HPDE6-E6E7 (cell line): ENCODE results near the gene CTNNA1.
A peak's percentile ranks its signal among the peaks of the same experiment; 100 is the strongest.
"Not testable (repeated sequence)": the region's sequence is repeated elsewhere in the genome, so short reads cannot be mapped to it uniquely, and the experiment has no call there.

ENCODE experiments used
- DNase-seq: peaks from one replicate; pipeline ENCODE4 v3.0.0; 2011; ENCODE audit warnings: missing footprints; ENCODE audit errors: extremely low spot score

CTNNA1 gene

GRCh38 chr5:138898742-138899141 lies 145.5 kb downstream of the CTNNA1 start:
- no peak for DNase-seq

DNA sequence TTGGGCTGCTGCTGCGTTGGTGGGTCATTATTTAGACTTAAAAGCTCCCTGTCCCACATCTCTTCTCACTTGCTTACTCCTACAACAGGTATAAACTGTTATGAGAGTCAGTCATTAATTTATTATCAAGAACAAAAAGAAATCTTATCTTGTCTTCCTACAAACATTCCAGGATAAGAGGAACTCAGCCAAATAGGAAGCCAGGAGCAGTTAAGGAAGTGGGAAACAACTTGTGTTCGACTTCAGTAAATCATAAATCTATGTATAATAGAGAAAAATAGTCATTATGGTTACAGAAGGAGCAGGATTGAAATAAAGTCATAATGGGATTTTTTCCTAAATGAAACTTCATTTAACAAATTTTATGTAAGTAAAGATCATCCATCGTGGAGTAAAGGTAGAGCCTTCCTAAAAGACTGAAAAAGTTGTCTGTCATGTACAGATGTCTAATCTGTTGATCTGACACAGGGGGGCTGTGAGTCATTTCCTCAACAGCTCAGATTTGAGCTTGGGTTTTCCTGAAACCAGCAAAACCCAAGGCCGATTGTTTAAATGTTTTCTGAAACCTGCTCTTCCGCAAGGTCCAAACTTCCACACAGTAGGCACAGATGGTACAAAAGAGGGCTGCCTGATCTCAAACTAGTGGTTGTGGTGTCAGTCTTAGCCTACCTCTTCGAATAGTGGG lies 147.2 kb downstream of the CTNNA1 start:
- DNase-seq = peak; percentile 48

- no peak for DNase-seq
Observed at GRCh38 chr5:138901716-138902115, 148.5 kb downstream of the CTNNA1 start.

GRCh38 chr5:138903130-138903775 lies 150.0 kb downstream of the CTNNA1 start:
- DNase-seq = peak; percentile 20

- DNase-seq = no peak
Observed at GRCh38 chr5:138905541-138905940, 152.3 kb downstream of the CTNNA1 start.

DNA sequence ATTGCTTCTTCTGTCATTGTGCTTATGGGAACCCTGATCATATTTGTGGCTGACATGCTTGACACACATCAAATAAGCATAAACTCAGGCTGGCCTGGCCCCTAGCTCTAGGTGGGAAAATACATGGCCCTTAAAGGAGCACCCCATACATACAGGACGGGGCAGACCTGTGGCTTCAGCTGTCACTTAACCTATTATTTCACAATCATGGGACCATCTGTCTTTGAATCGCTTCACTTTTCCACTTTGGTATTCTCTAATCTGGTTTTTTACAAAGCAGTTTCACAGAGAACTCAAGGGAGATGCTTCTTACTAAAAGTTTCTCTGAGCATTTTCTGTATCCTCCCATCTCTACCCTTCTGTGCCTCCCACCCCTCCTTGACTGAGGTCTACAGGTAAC lies 156.5 kb downstream of the CTNNA1 start:
- no peak for DNase-seq

DNA sequence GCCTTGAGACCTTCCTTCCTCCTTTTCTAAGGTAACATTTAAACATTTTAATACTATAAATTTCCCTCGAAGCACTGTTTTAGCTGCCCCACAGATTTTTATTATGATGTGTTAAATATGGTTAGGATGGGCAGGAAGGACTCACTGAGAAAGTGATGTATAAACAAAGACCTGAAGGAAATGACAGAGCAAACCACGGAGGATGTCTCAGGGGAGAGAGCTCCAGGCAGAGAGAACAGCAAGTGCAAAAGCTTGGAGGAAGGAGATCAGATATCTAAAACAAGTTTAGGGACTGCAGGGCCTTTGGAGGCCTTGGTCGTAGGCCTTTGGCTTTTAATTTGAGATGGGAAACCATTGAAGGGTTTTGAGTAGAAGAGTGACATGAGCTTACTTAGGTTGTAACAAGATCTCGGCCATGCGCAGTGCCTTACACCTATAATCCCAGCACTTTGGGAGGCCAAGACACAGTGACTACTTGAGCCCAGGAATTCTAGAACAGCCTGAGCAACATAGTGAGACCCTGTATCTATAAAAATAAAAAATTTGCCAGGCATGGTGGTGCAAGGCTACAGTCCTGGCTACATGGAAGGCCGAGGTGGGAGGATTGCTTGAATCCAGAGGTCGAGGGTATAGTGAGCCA lies 157.4 kb downstream of the CTNNA1 start:
- no peak for DNase-seq

GRCh38 chr5:138911441-138911840 lies 158.2 kb downstream of the CTNNA1 start:
- DNase-seq = no peak

DNA sequence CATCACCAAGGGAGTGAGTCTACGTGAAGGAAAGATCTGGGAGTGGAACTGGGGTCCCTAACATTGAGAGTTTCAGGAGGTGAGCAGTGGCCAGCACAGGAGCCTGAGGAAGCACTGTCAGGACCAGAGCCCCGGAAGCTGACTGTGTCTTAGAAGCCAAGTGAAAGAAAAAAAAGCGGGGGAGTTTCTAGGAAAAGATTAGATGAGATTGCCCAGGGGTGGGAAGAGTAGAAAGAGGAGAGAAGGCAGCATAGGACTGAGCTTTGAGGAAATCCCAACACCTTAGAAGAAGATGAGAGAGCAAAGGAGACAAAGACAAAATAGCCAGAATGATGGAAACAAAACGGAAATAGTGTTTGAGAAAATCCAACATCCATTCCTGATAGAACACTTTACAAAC lies 158.9 kb downstream of the CTNNA1 start:
- DNase-seq = no peak

- no peak for DNase-seq
Observed at GRCh38 chr5:138913773-138914172, 160.5 kb downstream of the CTNNA1 start.

DNA sequence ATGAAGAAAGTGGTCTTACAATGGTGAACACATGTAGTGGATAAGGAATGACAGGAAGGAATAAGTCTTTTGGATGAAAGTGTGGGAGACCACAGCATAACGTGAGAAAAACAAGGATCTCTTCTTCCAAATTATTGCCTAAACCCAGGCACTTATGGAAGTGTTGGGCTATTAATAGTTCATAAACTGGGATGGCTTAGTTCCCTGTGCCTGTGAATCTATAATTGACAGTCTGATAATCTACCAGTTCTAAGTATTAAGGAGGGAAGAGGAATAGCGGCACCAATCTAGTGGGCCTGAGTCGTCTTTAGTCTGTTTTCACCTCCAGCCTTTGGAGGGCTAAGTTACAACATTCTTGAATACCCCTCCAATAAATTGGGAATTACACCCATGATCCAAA lies 161.1 kb downstream of the CTNNA1 start:
- DNase-seq = no peak

DNA sequence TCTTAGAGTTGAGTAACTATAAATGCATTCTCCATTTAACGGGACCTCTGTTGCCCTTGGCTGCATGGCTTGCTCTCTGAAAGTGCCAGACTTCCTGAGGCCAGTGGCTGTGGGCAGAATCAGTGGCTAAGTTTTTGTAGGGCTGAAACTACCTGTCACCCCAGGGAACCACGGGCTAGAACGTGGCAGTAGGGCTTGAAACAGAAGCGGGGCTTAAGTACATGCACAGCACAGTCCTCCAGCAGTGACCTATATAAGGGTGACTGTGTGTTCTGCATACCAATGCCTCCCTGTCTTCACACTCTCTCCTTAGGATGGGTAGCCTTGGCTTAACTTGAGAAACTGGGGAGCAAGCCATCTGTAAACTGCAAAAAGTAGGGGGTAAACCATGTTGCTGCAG lies 165.5 kb downstream of the CTNNA1 start:
- DNase-seq = no peak

DNA sequence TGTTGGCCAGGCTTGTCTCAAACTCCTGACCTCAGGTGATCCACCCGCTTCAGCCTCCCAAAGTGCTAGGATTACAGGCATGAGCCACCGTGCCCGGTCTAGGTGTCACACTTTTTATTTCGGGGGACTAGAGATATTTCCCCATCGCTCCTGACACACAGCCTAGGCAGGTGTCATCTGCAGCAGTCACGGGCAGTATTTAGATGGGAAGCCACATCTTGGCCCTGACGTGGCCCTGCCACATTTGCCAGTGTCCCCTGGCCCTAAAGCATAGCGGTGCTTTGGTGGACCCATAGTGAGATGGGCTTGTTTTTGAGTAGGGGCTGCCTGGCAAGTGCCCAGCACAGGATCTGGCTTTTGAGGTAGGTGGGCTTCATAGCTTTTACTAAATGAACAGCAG lies 167.0 kb downstream of the CTNNA1 start:
- no peak for DNase-seq

DNA sequence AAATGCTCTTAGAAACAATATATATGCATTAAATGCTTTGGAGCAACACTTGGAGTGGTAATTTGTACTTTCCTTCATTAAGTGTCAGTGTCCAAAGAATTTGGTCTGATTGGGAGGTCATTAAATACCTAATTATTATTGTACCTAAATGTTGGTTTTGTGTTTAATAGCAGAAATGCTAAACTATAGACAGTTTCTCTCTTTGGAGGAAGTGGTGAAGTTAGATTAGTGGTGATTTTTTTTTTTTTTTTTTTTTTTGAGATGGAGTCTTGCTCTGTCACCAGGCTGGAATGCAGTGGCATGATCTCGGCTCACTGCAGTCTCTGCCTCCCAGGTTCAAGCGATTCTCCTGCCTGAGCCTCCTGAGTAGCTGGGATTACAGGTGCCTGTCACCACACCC lies 168.1 kb downstream of the CTNNA1 start:
- not testable (repeated sequence) for DNase-seq

GRCh38 chr5:138922494-138922893 lies 169.3 kb downstream of the CTNNA1 start:
- no peak for DNase-seq

DNA sequence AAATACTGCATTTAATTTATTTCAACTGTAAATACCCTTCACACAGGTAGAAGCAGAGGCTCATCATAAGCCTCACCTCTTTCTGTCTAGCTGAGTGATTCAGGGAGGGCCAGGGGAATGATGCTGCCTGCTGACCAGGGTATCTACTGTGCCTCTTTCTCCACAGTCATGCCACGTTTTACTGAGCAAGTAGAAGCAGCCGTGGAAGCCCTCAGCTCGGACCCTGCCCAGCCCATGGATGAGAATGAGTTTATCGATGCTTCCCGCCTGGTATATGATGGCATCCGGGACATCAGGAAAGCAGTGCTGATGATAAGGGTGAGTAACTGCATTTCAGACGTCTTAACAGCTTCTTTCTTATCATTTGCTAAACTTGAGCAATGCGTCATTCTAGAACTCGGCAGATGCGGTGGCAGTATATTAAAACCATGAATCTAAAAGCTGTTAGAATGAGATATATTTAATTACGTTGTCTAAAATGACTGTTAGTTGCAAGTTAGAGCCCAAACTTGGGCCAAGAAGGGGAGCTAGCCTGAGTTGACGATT lies 171.9 kb downstream of the CTNNA1 start:
- no peak for DNase-seq

GRCh38 chr5:138926257-138926656 lies 173.0 kb downstream of the CTNNA1 start:
- no peak for DNase-seq

GRCh38 chr5:138926688-138927448 lies 173.6 kb downstream of the CTNNA1 start:
- no peak for DNase-seq

GRCh38 chr5:138927544-138927943 lies 174.3 kb downstream of the CTNNA1 start:
- DNase-seq = no peak

DNA sequence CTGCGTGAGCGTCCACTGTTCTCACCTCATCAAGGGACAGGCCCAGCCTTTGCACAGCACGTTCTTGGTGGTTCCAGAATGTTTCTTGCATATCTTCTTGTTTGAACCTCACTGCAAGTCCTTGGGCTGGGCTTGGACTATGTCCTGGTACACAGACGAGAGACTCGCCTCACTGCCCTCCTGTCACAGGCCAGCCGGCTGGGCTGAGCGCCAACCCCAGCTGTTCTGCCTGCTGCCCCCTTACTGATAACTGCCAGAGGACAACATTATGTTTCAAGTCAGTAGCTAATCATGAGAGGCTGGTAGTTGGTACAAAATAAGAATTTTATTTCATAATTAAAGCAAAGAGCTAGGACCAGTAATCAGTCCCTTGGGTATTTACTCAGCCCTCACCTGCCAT lies 174.8 kb downstream of the CTNNA1 start:
- DNase-seq = no peak

DNA sequence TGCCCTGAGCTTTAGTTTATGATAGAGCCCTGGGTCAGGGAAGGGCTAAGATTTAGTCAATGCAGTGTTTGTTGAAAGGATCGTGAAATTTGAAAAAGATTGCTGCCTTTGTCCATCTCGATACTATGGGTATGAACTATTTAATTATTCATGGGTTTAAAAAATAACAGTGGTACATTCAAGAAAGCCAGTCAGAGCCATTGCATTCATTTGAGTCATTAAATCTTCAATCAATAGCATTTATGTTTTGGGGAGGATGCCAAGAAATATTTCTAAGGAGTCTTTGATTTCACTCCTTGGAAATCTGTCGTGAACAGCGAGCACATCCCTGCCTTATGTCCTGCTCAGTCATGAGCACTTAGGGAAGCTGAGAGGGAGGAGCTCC lies 176.3 kb downstream of the CTNNA1 start:
- no peak for DNase-seq
